HL-60 (cell line): ENCODE measurements around the gene FOXB2.
"Not testable (repeated sequence)": the region's sequence is repeated elsewhere in the genome, so short reads cannot be mapped to it uniquely, and the experiment has no call there.

Experiments used
- DNase-seq, 2 experiments: peaks; one replicate each; pipeline ENCODE4 v3.0.0-alpha.2; 2010 to 2020; ENCODE audit warnings: low read depth in 1 of 2, low spot score in 1 of 2
- H3K27ac ChIP-seq: fragments of 250-450 bp; sonication (Bioruptor Pico); replicated peaks from 2 replicates; pipeline ENCODE4 v1.5.1; 2020; ENCODE audit warnings: mild to moderate bottlenecking, moderate library complexity
- H3K27me3 ChIP-seq: fragments of 250-450 bp; sonication (Bioruptor Pico); 2 replicates; pipeline ENCODE4 v1.5.1; 2021; ENCODE audit warnings: mild to moderate bottlenecking, moderate library complexity; ENCODE audit not compliant: insufficient read depth, poor library complexity, severe bottlenecking
- H3K4me3 ChIP-seq: replicated peaks from 2 replicates; pipeline ENCODE4 v1.5.1; 2011; ENCODE audit warnings: mild to moderate bottlenecking, control low read depth, low read length; ENCODE audit not compliant: insufficient read depth
- GABPA ChIP-seq: IDR thresholded peaks from 2 replicates; pipeline ENCODE4 v1.6.1; 2012; ENCODE audit warnings: low read depth
- POLR2AphosphoS5 ChIP-seq: IDR thresholded peaks from 2 replicates; pipeline ENCODE4 v1.6.1; 2012; ENCODE audit warnings: low read depth
- SPI1 ChIP-seq: IDR thresholded peaks from 2 replicates; pipeline ENCODE4 v1.6.1; 2012; ENCODE audit warnings: low read depth, mild to moderate bottlenecking, borderline replicate concordance
- long read RNA-seq: library from polyadenylated mRNA; unstranded; transcript quantifications from one replicate; pipeline ENCODE4 v2.0.0, GENCODE V29; 2020
- TF ChIP-seq, protein P1 (sequence below): IDR thresholded peaks from 2 replicates; pipeline ENCODE4 v1.6.1; 2012; ENCODE audit warnings: low read depth; ENCODE audit not compliant: insufficient replicate concordance
- TF ChIP-seq, protein P2 (sequence below): IDR thresholded peaks from one replicate; pipeline ENCODE4 v1.5.1; 2011; ENCODE audit warnings: low read length, control low read depth, inconsistent platforms; ENCODE audit not compliant: insufficient read depth

FOXB2 gene
- long read RNA-seq, result 0 reads

DNA sequence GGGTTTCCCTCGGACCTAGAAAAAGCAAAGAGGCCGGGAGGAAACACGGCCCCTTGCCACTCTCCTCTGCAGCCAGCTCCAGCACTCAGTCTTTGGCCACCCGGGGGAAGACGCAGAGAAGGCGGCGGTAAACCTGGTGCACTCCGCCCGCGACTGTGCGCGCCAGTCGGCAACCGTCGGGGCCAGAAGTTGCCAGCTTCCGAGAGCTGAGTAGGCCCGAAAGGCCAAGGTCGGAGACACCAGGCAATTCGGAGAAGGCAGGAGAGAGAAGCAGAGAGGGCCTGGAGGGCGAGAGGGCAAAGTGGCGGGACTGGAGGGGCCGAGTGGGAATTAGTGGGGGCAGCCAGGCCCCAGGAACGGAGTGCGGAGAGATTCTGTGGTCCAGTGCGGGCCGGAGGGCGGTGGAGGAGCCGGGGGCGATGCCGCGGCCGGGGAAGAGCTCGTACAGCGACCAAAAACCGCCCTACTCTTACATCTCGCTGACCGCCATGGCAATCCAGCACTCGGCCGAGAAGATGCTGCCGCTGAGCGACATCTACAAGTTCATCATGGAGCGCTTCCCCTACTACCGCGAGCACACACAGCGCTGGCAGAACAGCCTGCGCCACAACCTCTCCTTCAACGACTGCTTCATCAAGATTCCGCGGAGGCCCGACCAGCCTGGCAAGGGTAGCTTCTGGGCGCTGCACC is at the start of gene FOXB2:
FOXB2 (plus strand) TSS at position 420 of the 690 bp plus-strand sequence; CDS start at position 420, 0 bp downstream.
- peaks cover 91% of the 10 kb centered on the region for H3K27me3 ChIP-seq
- DNase-seq, result no peak
- H3K27ac ChIP-seq, result no peak within 1 kb of the TSS

DNA sequence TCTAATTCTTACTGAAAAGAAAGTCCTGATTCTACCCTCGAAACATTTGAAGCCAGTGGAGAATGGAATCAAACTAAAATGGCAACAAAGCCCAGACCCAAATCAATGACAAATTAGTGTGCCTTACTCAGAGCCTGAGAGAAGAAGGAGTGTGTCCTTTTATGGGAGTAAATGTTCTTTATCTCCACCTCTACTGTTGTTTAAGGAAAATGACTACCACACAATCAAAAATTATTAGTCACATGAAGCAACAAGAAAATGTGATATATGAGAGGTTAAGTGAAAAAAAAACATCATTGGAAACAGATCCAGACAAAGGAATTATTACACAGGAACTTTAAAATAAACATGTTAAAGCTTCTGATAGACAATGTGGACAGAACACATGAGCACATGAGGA is 49.7 kb upstream of the FOXB2 start:
- TF ChIP-seq GABPA, result no peak
- TF ChIP-seq, protein P1, sequence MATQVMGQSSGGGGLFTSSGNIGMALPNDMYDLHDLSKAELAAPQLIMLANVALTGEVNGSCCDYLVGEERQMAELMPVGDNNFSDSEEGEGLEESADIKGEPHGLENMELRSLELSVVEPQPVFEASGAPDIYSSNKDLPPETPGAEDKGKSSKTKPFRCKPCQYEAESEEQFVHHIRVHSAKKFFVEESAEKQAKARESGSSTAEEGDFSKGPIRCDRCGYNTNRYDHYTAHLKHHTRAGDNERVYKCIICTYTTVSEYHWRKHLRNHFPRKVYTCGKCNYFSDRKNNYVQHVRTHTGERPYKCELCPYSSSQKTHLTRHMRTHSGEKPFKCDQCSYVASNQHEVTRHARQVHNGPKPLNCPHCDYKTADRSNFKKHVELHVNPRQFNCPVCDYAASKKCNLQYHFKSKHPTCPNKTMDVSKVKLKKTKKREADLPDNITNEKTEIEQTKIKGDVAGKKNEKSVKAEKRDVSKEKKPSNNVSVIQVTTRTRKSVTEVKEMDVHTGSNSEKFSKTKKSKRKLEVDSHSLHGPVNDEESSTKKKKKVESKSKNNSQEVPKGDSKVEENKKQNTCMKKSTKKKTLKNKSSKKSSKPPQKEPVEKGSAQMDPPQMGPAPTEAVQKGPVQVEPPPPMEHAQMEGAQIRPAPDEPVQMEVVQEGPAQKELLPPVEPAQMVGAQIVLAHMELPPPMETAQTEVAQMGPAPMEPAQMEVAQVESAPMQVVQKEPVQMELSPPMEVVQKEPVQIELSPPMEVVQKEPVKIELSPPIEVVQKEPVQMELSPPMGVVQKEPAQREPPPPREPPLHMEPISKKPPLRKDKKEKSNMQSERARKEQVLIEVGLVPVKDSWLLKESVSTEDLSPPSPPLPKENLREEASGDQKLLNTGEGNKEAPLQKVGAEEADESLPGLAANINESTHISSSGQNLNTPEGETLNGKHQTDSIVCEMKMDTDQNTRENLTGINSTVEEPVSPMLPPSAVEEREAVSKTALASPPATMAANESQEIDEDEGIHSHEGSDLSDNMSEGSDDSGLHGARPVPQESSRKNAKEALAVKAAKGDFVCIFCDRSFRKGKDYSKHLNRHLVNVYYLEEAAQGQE, result no peak
- TF ChIP-seq POLR2AphosphoS5, result no peak
- no peak for TF ChIP-seq SPI1
- TF ChIP-seq, protein P2, sequence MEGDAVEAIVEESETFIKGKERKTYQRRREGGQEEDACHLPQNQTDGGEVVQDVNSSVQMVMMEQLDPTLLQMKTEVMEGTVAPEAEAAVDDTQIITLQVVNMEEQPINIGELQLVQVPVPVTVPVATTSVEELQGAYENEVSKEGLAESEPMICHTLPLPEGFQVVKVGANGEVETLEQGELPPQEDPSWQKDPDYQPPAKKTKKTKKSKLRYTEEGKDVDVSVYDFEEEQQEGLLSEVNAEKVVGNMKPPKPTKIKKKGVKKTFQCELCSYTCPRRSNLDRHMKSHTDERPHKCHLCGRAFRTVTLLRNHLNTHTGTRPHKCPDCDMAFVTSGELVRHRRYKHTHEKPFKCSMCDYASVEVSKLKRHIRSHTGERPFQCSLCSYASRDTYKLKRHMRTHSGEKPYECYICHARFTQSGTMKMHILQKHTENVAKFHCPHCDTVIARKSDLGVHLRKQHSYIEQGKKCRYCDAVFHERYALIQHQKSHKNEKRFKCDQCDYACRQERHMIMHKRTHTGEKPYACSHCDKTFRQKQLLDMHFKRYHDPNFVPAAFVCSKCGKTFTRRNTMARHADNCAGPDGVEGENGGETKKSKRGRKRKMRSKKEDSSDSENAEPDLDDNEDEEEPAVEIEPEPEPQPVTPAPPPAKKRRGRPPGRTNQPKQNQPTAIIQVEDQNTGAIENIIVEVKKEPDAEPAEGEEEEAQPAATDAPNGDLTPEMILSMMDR, result no peak
- Histone ChIP-seq H3K27ac (no peak overlapping the region), H3K27me3 (no peaks in the 10 kb centered on the region), H3K4me3 (no peak overlapping the region)
- no peak for DNase-seq

More for the DNA sequence above, at the start of gene FOXB2:
- TF ChIP-seq POLR2AphosphoS5 (no peak), SPI1 (no peak), GABPA (no peak)
- TF ChIP-seq, protein P1, result no peak
- TF ChIP-seq, protein P2, result no peak
- H3K4me3 ChIP-seq, result no peak within 1 kb of the TSS

DNA sequence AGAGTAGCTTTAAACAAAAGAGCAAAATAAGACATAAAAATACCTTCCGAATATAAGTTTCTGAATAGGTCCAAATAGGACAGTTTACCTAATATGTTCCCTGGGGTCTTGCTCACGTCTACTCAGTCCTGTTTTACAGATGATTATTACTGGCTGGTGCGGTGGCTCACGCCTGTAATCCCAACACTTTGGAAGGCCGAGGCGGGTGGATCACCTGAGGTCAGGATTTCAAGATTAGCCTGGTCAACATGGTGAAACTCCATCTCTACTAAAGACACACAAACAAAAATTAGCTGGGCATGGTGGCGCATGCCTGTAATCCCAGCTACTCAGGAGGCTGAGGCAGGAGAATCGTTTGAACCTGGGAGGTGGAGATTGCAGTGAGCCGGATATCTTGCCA is 40.6 kb upstream of the FOXB2 start:
- H3K27ac ChIP-seq, DNase-seq, H3K4me3 ChIP-seq: not testable (repeated sequence)
- peaks cover 11% of the 10 kb centered on the region for H3K27me3 ChIP-seq

DNA sequence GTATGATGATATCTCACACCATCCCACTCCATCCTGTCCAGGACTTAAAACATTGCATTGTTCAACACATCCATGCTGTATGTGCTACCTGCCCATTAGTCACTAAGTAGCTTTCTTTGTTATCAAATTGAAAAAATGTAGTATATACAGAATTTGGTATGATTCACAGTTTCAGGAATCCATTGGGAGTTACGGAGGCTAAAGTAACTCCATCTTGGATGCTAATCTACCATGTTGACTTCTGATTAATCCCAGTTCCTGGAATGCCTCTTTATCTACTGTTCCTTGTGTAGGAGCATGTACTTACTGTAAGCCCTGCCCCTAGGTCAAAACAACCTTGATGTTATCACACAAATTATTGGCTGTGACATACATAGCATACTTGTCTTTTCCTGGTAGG is 38.9 kb upstream of the FOXB2 start:
- peaks cover 11% of the 10 kb centered on the region for H3K27me3 ChIP-seq
- TF ChIP-seq, protein P1, result no peak
- TF ChIP-seq SPI1, result no peak
- TF ChIP-seq, protein P2, result no peak
- no peak for TF ChIP-seq GABPA
- TF ChIP-seq POLR2AphosphoS5, result no peak

More for the DNA sequence above, 38.9 kb upstream of the FOXB2 start:
- no peak for DNase-seq
- Histone ChIP-seq H3K27ac (no peak overlapping the region), H3K4me3 (no peak overlapping the region)
